Hepatic stellate cell (primary cell): ENCODE data around the gene RPL35A.
"Not testable (repeated sequence)": the region's sequence is repeated elsewhere in the genome, so short reads cannot be mapped to it uniquely, and the experiment has no call there.

ENCODE experiments used
- DNase-seq: peaks from one replicate; pipeline ENCODE4 v3.0.0; 2011; ENCODE audit warnings: low spot score

The RPL35A gene

DNA sequence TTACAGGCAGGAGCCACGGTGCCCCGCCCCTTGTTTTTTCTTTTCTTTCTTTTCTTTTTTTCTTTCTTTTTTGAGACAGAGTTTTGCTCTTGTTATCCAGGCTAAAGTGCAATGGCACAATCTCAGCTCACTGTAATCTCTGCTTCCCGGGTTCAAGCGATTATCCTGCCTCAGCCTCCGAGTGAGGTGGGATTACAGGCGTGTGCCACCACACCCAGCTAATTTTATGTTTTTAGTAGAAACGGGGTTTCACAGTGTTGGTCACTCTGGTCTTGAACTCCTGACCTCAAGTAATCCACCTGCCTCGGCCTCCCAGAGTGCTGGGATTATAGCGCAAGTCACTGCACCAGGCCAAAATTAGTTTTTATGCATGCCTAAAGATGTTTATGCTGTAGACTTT lies 2.5 kb downstream of the RPL35A start:
- DNase-seq = no peak

DNA sequence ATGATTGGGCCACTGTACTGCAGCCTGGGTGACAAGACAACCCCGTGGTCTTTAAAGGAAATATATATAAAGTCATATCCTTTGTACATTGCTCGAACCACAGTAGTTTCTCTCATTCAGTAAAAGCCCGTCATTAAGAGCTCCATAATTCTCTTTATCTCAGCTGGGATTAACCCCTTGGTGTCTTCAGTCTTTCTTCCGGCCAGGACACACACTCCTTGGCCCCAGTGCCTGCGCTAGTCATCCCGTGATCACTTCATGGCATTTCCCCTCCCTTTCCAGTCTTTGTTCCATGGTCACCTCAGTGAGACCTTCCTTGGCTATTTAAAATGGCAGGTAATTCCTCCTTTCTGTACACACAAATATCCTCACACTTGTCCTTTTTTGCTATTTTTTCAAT lies 3.3 kb downstream of the RPL35A start:
- DNase-seq = no peak

DNA sequence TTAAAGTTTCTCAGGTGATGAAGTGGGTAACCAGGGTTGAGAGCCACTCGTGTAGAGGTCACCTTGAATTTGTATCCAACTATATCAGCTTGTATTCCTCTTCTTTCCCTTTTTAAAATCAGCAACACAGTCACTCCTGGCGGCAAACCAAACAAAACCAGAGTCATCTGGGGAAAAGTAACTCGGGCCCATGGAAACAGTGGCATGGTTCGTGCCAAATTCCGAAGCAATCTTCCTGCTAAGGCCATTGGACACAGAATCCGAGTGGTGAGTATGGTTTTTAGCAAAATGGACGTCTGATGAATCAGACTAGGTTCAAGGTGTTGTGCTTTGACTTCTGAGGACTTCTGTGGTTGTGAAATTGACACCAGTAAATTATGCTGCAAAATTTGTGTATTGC lies 3.9 kb downstream of the RPL35A start:
- DNase-seq = no peak

DNA sequence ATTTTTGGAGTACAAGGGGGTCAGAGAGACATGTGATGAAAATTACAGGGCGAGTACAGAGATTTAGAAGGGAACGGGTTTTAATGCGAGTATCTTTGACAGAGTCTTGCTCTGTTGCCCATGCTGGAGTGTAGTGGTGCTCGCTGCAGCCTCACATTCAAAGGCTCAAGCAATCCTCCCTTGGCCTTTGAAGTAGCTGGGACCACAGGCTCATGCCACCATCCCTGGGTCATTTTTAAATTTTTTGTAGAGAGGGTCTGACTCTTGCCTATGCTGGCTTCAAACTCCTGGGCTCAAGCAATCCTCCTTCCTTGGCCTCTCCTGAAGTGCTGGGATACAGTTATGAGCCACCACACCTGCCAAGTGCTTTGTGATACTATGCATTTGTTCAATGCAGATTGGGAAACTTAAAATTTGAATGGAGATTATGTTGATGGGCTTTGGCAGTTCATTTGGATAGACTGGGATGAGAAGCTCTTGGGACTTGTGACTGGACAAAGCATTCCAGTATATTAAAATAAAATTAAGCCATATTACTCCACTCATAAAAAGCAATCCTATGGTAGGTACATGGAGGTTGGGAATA lies 6.0 kb downstream of the RPL35A start:
- DNase-seq = no peak

DNA sequence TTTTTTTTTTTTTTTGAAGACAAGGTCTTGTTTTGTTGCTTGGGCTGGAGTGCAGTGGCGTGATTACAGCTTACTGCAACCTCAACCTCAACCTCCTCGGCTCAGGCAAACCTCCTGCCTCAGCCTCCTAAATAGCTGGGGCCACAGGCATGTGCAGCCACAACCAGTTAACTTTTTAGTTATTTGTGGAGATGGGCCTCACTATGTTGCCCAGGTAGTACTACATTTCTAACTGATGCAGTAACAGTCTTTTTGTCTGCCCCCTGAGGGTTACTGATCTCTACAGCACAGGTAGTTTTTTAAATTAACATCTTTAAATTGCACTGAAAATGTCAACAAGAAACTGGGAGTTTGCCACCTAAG lies 6.6 kb downstream of the RPL35A start:
- DNase-seq = no peak

DNA sequence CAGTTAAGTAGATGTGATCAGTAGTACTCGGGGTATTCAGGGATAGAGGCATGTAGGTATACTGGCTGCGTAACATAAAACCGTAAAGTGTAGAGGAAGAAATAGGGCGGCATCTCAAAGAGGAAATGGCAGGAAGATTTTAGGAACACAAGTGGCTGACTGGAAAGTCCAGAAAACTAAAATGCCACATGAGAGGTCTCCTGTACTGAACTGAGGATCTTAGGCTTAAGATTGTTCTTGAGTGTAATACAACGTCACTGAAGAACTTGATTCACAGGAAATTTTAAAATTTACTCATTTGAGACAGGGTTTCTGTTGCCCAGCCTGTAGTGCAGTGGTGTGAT lies 7.8 kb downstream of the RPL35A start:
- DNase-seq = no peak

DNA sequence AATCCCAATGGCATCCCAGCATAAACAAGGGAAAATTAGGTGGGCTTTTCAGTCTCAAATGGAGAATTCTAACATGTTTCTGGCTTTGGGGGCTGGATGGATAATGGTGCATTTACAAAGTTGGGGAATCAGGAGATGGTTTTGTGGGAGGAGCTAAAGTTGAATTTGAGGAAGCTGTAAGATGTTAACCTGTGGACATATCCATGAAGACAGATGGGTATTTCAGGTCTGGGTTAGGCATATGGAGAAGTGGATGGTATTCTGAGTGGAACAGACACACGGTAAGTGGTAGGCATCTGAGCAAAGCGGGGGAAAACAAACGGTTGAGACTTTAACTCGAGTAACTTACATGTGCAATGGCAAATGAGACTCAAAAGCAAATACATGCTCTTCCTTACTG lies 8.4 kb downstream of the RPL35A start:
- no peak for DNase-seq

DNA sequence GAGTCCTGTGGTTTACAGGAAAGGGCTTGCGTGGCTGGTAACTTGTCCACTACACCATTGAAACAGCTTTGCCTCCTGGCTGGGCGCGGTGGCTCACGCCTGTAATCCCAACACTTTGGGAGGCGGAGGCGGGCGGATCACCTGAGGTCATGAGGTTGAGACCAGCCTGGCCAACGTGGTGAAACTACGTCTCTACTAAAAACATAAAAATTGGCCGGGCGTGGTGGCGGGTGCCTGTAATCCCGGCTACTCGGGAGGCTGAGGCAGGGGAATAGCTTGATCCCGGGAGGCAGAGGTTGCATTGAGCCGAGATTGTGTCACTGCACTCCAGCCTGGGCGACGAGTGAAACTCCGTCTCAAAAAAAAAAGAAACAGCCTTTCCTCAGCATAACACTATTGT lies 8.9 kb downstream of the RPL35A start:
- not testable (repeated sequence) for DNase-seq

DNA sequence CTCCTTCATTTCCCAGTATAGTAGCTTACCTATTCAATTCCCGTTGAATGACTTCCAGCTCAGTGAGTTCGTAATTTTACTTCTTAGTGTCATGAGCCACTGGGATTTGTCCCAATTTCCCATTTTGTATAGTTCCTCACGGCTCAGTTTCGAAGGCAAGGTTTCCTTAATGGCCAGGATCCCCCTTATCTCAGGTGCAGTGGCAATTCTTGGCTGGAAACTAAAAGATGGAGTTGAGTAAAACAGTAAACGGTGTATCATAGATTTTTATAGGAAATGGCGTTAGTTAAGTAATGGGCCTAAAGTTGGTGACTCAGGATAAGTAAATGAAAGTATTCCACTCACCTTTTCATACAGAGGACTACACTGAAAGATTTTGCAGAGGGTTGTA lies 9.5 kb downstream of the RPL35A start:
- DNase-seq = no peak

DNA sequence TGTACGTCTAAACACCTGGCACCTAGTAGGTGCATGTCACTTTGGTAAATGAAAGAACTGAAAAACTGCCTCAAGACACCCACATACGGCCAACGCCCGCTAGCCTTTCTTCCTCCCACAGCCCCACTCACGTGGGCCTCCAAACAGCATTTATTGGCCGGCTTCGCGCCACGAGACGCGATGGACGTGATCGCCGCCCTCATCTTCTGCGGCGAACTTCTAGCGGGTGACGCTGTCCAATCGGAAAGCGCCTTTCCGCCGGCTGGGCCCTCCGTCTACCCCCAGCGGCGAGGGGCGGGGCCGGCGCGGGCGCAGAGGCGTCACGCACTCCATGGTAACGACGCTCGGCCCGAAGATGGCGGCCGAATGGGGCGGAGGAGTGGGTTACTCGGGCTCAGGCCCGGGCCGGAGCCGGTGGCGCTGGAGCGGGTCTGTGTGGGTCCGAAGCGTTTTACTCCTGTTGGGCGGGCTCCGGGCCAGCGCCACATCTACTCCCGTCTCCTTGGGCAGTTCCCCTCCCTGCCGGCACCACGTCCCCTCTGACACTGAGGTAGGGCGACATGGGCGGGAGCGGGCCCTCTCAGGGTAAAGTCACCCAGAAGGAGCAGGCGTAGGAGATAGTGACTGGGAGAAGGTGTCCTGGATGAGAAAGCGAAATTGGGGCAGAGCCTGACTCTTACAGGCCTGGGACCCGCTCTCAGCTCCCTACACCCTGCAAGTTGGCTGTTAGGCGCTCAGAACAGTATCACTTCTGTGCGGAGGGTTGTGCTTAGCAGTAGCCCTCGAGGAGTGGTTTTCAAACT lies 10.1 kb downstream of the RPL35A start, which contains the start of gene LMLN:
Gene LMLN (plus strand): TSS at position 327 of the 803 bp plus-strand sequence. CDS start 29 bp downstream, at position 356.
- DNase-seq = peak; percentile 96

DNA sequence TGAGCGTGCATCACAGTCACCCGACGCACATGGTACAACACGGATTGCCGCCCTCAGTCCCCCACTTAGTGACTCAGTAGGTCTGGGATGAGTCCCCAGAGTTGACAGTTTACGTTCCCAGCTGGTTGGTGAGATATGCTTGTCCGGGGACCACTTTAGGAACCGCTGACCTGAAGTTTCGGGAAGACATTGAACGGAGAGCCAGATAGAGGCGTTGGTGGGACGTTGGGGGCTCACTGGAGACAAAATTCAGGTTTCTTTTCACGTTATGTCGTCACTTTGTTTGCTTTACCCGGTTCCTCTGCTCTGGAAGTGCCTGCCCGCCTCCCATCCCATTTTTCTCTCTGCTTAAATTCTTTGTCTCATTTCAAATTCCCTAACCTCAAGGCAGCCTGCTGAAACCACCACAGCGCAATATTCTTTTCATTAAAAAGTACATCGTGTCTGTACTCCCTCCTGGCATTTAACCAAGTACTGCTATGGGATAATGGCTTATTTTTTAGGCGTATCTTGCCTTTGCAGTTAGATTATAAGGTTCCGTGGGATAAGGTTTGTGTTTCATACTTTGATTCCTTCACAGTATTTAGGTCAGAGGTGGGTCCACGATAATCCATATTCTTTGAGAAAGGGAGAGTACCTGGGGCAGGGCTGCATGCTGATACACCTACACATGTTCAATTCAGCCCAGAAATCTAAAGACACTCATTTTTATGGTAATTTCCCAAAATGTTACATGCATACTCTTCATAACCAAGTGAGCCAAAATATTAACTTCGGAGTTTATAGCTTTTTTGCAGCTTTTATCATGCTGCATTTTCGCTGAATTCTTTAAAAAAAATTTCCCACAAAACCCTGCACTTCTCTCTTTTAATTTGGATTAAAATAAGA lies 10.9 kb downstream of the RPL35A start:
- DNase-seq = peak; percentile 38

DNA sequence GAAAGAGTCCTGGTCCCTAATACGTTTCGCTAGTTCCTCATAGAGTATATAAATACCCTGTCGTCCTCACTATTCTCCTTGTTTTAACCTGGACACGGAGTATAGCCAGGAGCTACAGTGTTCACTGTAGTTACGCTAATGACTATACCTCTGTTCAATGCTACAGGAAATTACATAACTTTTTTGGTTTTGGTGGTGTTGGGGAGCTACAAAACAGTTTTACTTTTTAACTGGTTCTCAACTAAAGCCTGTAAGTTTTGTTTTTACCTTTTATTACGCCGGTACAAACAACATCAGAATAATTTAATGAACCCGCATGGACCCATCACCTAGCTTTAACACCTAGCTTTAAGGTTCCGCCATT lies 11.6 kb downstream of the RPL35A start:
- DNase-seq = no peak

DNA sequence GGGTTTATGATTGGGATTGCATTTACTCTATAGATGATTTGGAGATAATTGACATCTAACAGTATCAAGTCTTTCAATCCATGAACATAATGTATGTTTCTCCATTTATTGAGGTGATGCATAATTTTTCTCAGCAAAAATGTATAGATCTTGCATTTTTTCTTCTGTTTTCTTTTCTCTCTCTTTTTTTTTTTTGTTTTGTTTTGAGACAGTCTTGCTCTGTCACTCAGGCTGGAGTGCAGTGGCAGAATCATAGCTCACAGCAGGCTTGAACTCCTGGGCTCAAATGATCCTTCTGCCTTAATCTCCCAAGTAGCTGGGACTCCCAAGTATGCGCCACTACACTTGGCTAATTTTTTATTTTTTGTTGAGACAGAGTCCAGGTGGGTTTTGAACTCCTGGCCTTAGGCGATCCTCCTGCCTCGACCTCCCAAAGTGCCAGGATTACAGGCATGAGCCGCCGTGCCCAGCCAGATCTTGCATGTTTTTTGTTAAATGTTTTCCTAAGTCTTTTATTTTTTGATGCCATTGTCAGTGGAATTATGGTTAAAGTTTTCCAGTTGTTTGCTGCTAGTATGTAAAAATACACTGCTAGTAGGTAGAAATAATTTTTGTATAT lies 13.1 kb downstream of the RPL35A start:
- DNase-seq = no peak

DNA sequence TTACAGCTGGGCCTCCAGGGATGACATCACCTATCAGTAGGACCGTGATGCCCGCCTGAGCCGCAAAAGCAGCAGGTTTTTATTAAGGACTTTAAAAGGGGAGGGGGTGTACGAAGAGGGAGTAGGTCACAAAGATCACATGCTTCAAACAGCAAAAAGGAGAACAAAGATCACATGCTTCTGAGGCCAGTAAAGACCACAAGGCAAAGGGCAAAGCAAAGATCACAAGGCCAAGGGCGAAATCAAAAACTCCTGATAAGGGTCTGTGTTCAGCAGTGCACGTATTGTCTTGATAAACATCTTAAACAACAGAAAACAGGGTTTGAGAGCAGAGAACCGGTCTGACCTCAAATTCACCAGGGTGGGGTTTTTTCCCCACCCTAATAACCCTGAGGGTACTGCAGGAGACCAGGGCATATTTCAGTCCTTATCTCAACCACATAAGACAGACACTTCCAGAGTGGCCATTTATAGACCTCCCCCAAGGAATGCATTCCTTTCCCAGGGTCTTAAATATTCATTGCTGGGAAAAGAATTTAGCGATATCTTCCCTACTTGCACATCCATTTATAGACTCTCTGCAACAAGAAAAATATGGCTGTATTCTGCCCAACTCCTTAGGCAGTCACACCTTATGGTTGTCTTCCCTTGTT lies 17.5 kb downstream of the RPL35A start:
- not testable (repeated sequence) for DNase-seq

DNA sequence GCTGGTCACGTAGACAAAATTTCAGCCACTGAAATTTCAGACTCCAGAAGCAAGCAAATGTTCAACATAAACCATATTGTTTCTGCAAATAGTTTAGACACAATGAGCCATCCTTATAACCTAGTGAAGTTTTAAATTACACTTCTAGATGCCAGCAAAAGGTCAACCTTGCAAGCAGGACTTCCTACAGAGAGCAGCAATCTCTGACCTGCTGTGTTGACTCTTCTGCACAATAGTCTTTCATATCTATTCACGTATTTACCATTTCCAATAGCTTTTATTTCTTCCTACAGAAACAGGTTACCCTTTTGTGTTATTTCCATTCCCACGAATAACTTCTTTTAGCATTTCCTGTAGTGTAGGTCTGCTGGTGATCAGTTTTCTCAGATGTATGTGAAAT lies 20.6 kb downstream of the RPL35A start:
- DNase-seq = no peak

DNA sequence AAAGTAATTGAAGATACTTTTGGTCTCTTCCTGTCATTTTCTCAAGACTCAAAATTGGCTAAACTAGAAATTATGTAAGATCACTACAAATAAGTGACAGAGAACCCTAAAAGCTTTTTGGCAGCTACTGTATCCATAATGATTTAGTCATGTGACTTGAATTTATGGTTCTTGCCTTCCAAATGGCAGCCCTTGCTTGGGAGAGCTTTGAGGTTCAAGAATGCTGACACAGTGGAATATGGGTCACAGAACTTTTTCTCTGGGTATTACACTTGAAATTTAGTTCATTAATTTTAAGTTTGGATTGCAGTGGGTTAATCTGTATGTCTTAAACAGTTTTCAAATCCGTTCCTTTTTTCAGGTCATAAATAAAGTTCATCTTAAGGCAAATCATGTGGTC lies 24.0 kb downstream of the RPL35A start:
- DNase-seq = no peak

DNA sequence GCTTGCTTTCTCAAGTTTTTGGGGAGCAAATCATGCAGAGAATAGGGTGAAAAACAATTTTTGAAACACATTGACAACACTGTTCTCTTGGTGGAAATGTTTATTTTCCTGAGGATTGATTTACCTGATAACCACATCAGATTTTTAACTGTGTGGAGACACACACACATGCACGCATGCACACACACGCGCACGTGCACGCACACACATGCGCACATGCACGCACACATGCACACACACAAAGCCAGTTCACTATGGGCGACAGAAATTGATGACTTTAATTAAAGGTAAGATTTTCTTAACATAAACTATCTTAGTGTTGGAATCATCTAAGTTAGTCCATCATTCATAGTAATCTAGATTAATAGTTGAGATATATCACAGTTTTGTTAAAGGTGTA lies 25.3 kb downstream of the RPL35A start:
- DNase-seq = no peak

DNA sequence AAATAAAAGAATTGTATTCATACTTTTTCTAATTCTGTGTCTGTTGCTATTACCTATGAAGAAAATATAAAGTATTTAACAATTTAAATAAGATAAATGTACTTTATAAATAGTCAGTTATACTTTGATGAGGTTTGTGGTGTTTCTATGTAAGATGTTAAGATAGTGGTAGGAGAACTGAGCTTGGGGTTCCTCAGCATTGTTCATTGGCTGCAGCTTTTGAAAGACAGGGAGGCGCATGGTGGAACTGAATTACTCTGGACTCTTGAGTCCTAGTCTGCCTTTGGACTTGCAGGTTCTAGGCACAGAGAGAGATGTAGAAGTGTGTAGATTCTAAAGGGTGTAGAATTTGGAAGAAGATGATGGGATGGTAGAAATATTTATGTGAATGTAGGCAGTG lies 33.1 kb downstream of the RPL35A start:
- DNase-seq = no peak

DNA sequence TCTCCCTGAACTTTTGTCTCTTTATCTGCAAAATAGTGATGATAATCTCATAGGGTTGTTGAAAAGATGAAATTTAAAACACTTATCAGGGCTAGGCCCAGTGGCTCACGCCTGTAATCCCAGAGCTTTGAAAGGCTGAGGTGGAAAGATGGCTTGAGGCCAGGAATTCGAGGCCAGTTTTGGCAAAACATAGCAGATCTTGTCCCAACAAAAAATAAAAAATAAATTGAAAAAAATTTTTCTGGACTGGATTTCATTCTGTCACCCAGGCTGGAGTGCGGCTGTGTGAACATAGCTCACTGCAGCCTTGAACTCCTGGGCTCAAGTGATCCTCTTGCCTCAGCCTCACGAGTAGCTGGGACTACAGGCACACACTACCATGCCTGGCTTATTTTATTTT lies 39.7 kb downstream of the RPL35A start:
- no peak for DNase-seq

DNA sequence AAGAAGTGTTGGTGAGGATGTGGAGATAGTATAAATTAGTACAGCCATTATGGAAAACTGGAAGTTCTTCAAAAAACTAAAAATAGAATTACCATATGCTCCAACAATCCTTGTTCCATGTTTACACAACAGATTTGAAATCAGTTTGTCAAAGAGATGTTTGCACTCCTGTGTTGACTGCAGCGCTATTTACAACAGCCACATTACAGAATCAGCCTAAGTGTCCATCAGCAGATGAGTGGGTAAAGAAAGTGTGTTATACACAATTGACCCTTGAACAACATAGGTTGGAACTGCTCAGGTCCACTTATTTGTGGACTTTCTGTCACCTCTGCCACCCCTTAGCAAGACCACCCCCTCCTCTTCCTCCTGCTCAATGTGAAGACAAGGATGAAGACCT lies 44.7 kb downstream of the RPL35A start:
- no peak for DNase-seq

DNA sequence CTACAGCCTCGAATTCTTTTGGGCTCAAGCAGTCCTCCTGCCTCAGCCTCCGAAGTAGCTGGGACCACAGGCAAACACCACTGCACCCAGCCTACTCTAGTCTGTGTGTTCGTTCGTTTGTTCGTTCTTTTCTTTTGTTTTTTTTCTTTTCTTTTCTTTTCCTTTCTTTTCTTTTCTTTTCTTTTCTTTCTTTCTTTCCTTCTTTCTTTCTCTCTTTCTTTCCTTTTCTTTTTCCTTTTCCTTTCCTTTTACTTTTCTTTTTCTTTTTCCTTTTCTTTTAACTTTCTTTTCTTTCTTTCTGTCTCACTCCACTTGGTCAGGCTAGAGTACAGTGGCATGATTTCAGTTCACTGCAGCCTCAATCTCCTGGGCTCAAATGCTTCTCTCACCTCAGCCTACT lies 46.9 kb downstream of the RPL35A start:
- DNase-seq = no peak

DNA sequence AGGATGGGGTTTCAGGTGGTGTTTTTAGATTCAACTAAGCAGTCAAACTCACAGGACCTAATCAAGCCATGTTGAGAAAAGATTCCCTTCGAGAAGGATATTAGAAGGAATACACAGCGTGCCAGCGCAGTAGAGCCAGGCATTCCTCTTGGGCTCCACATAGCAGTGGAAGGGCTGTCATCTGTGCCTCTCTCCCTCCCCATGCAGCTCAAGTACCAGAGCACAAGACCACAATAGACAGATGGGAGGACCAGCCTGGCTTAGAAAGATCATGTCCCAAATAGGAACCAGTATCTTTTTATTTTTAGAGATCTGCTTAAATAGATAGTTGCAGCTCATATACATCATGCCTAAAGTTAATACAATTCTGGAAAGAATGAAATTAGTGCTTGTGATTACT lies 47.9 kb downstream of the RPL35A start:
- DNase-seq = no peak
